ENCODE measurements around the gene CNEP1R1. TPM values are rescaled to one million over a fixed set of nuclear protein-coding genes. Genes with fewer than 3 reads are reported as not detected.

CNEP1R1 gene
- 29.3 and 32.0 TPM in 2 replicates for polyA plus RNA-seq (2011; rRNA removed)
- polyA plus RNA-seq (2012; cell fraction: cytosol; rRNA removed), result 10.5 and 11.1 TPM in 2 replicates
- 5.1 and 11.4 TPM in 2 replicates for polyA plus RNA-seq (2012; cell fraction: nucleus; rRNA removed)
- polyA plus RNA-seq (2017; fragmentation: RNase III; extraction: RNeasy Plus Mini Kit Qiagen cat#74134 plus additional on column Dnase treatment), result 19.5 to 24.0 TPM (median 20.7 TPM) in 3 replicates
- 13.1 TPM in 2 replicates for polyA minus RNA-seq (2011; rRNA and poly(A)+ RNA removed)

GRCh38 chr16:50024684-50025536 lies at the start of gene CNEP1R1:
TSS of gene CNEP1R1 (plus strand) at chr16:50025225. CDS start at chr16:50025316, 91 bp downstream.
- ATAC-seq (peak; percentile 99), FAIRE-seq (no peak), DNase-seq (ENCODE audit: low read depth in 1 of 2, low spot score in 1 of 2) (peak; percentile 97 to 98)
- POLR2A ChIA-PET, result interaction anchor here (0.8 to 1.3 kb wide), 4 partner anchors 12 to 186 kb away, joined by 3 to 6 read pairs (median 5); partner anchors contain the start of gene HEATR3
- Histone ChIP-seq H3K4me3 (peak within 1 kb of the TSS; percentile 89), H3K27ac (peak within 1 kb of the TSS; percentile 82 to 95), H3K4me1 (peaks cover 13% of the 10 kb centered on the region; the same call in 2 of the 3 replicates), H3K9me3 (no peaks in the 10 kb centered on the region), H3K4me2 (peak within 1 kb of the TSS; percentile 71)
- no peak for TF ChIP-seq BHLHE40 (IDR thresholded peaks at IDR 0.05; ENCODE audit: low read depth, low read length)
- TF ChIP-seq BCL3 (IDR thresholded peaks at IDR 0.05), result peak; percentile 68; the same call in 1 of the 3 replicates
- peak; percentile 83 for TF ChIP-seq SMC3 (IDR thresholded peaks at IDR 0.05)
- TF ChIP-seq, protein P1, sequence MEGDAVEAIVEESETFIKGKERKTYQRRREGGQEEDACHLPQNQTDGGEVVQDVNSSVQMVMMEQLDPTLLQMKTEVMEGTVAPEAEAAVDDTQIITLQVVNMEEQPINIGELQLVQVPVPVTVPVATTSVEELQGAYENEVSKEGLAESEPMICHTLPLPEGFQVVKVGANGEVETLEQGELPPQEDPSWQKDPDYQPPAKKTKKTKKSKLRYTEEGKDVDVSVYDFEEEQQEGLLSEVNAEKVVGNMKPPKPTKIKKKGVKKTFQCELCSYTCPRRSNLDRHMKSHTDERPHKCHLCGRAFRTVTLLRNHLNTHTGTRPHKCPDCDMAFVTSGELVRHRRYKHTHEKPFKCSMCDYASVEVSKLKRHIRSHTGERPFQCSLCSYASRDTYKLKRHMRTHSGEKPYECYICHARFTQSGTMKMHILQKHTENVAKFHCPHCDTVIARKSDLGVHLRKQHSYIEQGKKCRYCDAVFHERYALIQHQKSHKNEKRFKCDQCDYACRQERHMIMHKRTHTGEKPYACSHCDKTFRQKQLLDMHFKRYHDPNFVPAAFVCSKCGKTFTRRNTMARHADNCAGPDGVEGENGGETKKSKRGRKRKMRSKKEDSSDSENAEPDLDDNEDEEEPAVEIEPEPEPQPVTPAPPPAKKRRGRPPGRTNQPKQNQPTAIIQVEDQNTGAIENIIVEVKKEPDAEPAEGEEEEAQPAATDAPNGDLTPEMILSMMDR (IDR thresholded peaks at IDR 0.05), result peak; percentile 92
- TF ChIP-seq HOXB13 (CRISPR knock-in tag; IDR thresholded peaks at IDR 0.05; ENCODE audit: low read depth), result no peak
- peak; percentile 99 for TF ChIP-seq MAZ (IDR thresholded peaks at IDR 0.05; ENCODE audit: borderline replicate concordance, low read depth, low read length)
- TF ChIP-seq TFCP2L1 (CRISPR knock-in tag; IDR thresholded peaks at IDR 0.05), result no peak
- TF ChIP-seq RAD21 (conservative IDR thresholded peaks at IDR 0.05 in 1 of 2, IDR thresholded peaks at IDR 0.05 in 1 of 2), result peak; percentile 81 to 90
- no peak for TF ChIP-seq CHD2 (IDR thresholded peaks at IDR 0.05; ENCODE audit: low read length, partially characterized antibody)
- TF ChIP-seq, protein P2, sequence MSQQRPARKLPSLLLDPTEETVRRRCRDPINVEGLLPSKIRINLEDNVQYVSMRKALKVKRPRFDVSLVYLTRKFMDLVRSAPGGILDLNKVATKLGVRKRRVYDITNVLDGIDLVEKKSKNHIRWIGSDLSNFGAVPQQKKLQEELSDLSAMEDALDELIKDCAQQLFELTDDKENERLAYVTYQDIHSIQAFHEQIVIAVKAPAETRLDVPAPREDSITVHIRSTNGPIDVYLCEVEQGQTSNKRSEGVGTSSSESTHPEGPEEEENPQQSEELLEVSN (IDR thresholded peaks at IDR 0.05; ENCODE audit: borderline replicate concordance, low read depth), result 0 out of 2 replicates have a peak, but pooled peaks have one; percentile 23
- peak; percentile 76 for TF ChIP-seq PHF8 (IDR thresholded peaks at IDR 0.05; ENCODE audit: borderline replicate concordance, low read depth)
- TF ChIP-seq MAX (IDR thresholded peaks at IDR 0.05), result peak; percentile 57
- peak; percentile 87 for TF ChIP-seq POLR2A (IDR thresholded peaks at IDR 0.05; ENCODE audit: low read length)
- TF ChIP-seq JUN (IDR thresholded peaks at IDR 0.05), result peak in 1 of 2 experiments; percentile 55; a peak in 2 of 5 replicates
- under 1% methylated on average over 49 of the region's 65 CpGs for WGBS (ENCODE audit: missing lambda C conversion rate)
- CTCF ChIA-PET, result interaction anchor here (0.6 to 2.7 kb wide), 60 partner anchors 9 to 1624 kb away, joined by 3 to 43 read pairs (median 3); partner anchors contain the start of gene HEATR3

GRCh38 chr16:49977427-49977826 lies 47.6 kb upstream of the CNEP1R1 start:
- ChIA-PET CTCF (interaction anchor here (1.0 kb wide), 1 partner anchor 11 kb away, joined by 3 read pairs; no protein-coding TSS in a partner anchor), POLR2A (no interaction called here)
- no peak for FAIRE-seq

More at GRCh38 chr16:49977427-49977826, 47.6 kb upstream of the CNEP1R1 start:
- Histone ChIP-seq H3K4me3 (no peak overlapping the region), H3K27ac (no peak overlapping the region), H3K4me1 (no peaks in the 10 kb centered on the region), H3K9me3 (peaks cover 12% of the 10 kb centered on the region; the same call in 2 of the 3 replicates), H3K4me2 (no peak overlapping the region)
- no peak for ATAC-seq
- TF ChIP-seq MYC (IDR thresholded peaks at IDR 0.05; ENCODE audit: borderline replicate concordance, low read length), result no peak
- no peak for TF ChIP-seq ELK1 (IDR thresholded peaks at IDR 0.05; ENCODE audit: low read depth, low read length)
- no peak for TF ChIP-seq EP300 (IDR thresholded peaks at IDR 0.05)
- no peak for TF ChIP-seq FOSL2 (IDR thresholded peaks at IDR 0.05)
- TF ChIP-seq FOSL2 (CRISPR knock-in tag; IDR thresholded peaks at IDR 0.05), result no peak
- no peak for TF ChIP-seq HES2 (IDR thresholded peaks at IDR 0.05)
- no peak for TF ChIP-seq CBX2 (IDR thresholded peaks at IDR 0.05; ENCODE audit: borderline replicate concordance, low read depth)
- no peak for TF ChIP-seq BCL3 (IDR thresholded peaks at IDR 0.05)
- no peak for DNase-seq (ENCODE audit: low read depth in 1 of 2, low spot score in 1 of 2)
